HEK293 (cell line): ENCODE results near the gene KCTD19.

Experiments used
- GLIS1 ChIP-seq: fragments of 450-650 bp; formaldehyde crosslinking; IDR thresholded peaks from 2 replicates; pipeline ENCODE4 v1.5.1; 2016; ENCODE audit warnings: missing biosample characterization, missing genetic modification characterization
- KLF7 ChIP-seq: fragments of 450-650 bp; formaldehyde crosslinking; IDR thresholded peaks from 2 replicates; pipeline ENCODE4 v1.5.1; 2016; ENCODE audit warnings: missing biosample characterization, missing genetic modification characterization, borderline replicate concordance
- KLF8 ChIP-seq: fragments of 450-650 bp; formaldehyde crosslinking; IDR thresholded peaks from 2 replicates; pipeline ENCODE4 v1.5.1; 2016; ENCODE audit warnings: missing biosample characterization, missing genetic modification characterization
- SP2 ChIP-seq: fragments of 450-650 bp; formaldehyde crosslinking; IDR thresholded peaks from 2 replicates; pipeline ENCODE4 v1.5.1; 2016; ENCODE audit warnings: missing biosample characterization, missing genetic modification characterization
- SP3 ChIP-seq: fragments of 450-650 bp; formaldehyde crosslinking; IDR thresholded peaks from 2 replicates; pipeline ENCODE4 v1.5.1; 2016; ENCODE audit warnings: missing biosample characterization, missing genetic modification characterization
- ZEB2 ChIP-seq: fragments of 450-650 bp; formaldehyde crosslinking; IDR thresholded peaks from 2 replicates; pipeline ENCODE4 v1.5.1; 2016; ENCODE audit warnings: missing biosample characterization, missing genetic modification characterization
- ZFHX2 ChIP-seq: fragments of 450-650 bp; formaldehyde crosslinking; conservative IDR thresholded peaks from 2 replicates; pipeline ENCODE4 v1.5.1; 2016; ENCODE audit warnings: missing biosample characterization, missing genetic modification characterization
- ZNF16 ChIP-seq: fragments of 450-650 bp; formaldehyde crosslinking; IDR thresholded peaks from 2 replicates; pipeline ENCODE4 v1.5.1; 2016; ENCODE audit warnings: low read depth, missing biosample characterization, missing genetic modification characterization
- ZNF19 ChIP-seq: fragments of 450-650 bp; formaldehyde crosslinking; IDR thresholded peaks from 2 replicates; pipeline ENCODE4; 2016; ENCODE audit warnings: missing biosample characterization, missing genetic modification characterization, low read depth
- ZNF292 ChIP-seq: fragments of 450-650 bp; formaldehyde crosslinking; IDR thresholded peaks from 2 replicates; pipeline ENCODE4 v1.5.1; 2016; ENCODE audit warnings: low read depth, missing biosample characterization, missing genetic modification characterization, borderline replicate concordance
- ZNF433 ChIP-seq: fragments of 450-650 bp; formaldehyde crosslinking; IDR thresholded peaks from 2 replicates; pipeline ENCODE4 v1.5.1; 2016; ENCODE audit warnings: missing biosample characterization, missing genetic modification characterization, low read depth
- ZNF501 ChIP-seq: fragments of 450-650 bp; formaldehyde crosslinking; IDR thresholded peaks from 2 replicates; pipeline ENCODE4 v1.5.1; 2016; ENCODE audit warnings: missing biosample characterization, missing genetic modification characterization
- ZNF654 ChIP-seq: fragments of 450-650 bp; formaldehyde crosslinking; IDR thresholded peaks from 2 replicates; pipeline ENCODE4 v1.5.1; 2016; ENCODE audit warnings: low read depth, missing biosample characterization, missing genetic modification characterization
- ZXDB ChIP-seq: fragments of 450-650 bp; formaldehyde crosslinking; IDR thresholded peaks from 2 replicates; pipeline ENCODE4 v1.5.1; 2016; ENCODE audit warnings: missing biosample characterization, missing genetic modification characterization
- TF ChIP-seq, protein P1 (sequence below): fragments of 450-650 bp; formaldehyde crosslinking; IDR thresholded peaks from 2 replicates; pipeline ENCODE4 v1.5.1; 2016; ENCODE audit warnings: missing biosample characterization, missing genetic modification characterization, low read depth
- TF ChIP-seq, protein P2 (sequence below): fragments of 450-650 bp; formaldehyde crosslinking; conservative IDR thresholded peaks from 2 replicates; pipeline ENCODE4 v1.5.1; 2016; ENCODE audit warnings: low read depth, missing biosample characterization, missing genetic modification characterization
- TF ChIP-seq, protein P3 (sequence below): fragments of 450-650 bp; formaldehyde crosslinking; IDR thresholded peaks from 2 replicates; pipeline ENCODE4 v1.5.1; 2017; ENCODE audit warnings: missing biosample characterization, missing genetic modification characterization
- TF ChIP-seq, protein P4 (sequence below): fragments of 450-650 bp; formaldehyde crosslinking; IDR thresholded peaks from 2 replicates; pipeline ENCODE4 v1.5.1; 2016; ENCODE audit warnings: missing biosample characterization, missing genetic modification characterization
- TF ChIP-seq, protein P5 (sequence below): fragments of 450-650 bp; formaldehyde crosslinking; IDR thresholded peaks from 2 replicates; pipeline ENCODE4 v1.5.1; 2016; ENCODE audit warnings: missing biosample characterization, missing genetic modification characterization, borderline replicate concordance
- TF ChIP-seq, protein P6 (sequence below): fragments of 450-650 bp; formaldehyde crosslinking; IDR thresholded peaks from 2 replicates; pipeline ENCODE4 v1.5.1; 2016; ENCODE audit warnings: missing biosample characterization, missing genetic modification characterization, low read depth

KCTD19 gene

DNA sequence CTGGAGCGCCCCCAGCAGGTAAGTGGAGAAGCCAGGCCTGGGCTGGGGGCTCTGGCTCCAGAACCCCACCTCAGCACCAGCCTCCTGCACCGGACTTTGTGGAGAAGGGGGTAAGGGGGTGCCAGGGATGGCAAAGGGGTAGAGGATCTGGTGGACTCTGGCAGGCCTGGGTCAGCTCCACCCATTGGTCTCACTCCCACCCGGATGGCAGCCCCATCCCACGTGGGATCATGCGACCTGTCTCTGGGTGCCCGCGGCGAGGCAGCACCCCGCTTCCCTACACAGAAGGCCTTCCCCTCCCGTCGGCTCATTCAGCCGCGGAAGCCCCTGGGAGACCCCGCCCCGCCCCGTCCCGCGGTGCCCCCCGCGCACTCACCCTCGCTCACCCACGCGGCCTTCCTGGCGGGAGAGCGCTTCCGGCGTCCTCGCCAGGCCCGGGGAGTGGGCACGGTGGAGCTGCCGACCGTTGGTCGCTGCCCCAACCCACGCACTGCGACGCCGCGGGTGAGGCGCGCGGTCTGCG, 47.7 kb downstream of the KCTD19 start (continued):
- TF ChIP-seq, protein P1, sequence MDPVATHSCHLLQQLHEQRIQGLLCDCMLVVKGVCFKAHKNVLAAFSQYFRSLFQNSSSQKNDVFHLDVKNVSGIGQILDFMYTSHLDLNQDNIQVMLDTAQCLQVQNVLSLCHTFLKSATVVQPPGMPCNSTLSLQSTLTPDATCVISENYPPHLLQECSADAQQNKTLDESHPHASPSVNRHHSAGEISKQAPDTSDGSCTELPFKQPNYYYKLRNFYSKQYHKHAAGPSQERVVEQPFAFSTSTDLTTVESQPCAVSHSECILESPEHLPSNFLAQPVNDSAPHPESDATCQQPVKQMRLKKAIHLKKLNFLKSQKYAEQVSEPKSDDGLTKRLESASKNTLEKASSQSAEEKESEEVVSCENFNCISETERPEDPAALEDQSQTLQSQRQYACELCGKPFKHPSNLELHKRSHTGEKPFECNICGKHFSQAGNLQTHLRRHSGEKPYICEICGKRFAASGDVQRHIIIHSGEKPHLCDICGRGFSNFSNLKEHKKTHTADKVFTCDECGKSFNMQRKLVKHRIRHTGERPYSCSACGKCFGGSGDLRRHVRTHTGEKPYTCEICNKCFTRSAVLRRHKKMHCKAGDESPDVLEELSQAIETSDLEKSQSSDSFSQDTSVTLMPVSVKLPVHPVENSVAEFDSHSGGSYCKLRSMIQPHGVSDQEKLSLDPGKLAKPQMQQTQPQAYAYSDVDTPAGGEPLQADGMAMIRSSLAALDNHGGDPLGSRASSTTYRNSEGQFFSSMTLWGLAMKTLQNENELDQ (tag by site-specific recombination) = no peak
- TF ChIP-seq ZNF19 (no peak), ZXDB (tag by site-specific recombination) (peak; percentile 91), SP2 (0 out of 2 replicates have a peak, but pooled peaks have one; percentile 9), ZEB2 (tag by site-specific recombination) (0 out of 2 replicates have a peak, but pooled peaks have one; percentile 20), KLF8 (tag by site-specific recombination) (peak; percentile 34; the same call in 1 of the 2 replicates), SP3 (tag by site-specific recombination) (0 out of 2 replicates have a peak, but pooled peaks have one; percentile 16), ZFHX2 (tag by site-specific recombination) (peak; percentile 91), KLF7 (no peak), GLIS1 (tag by site-specific recombination) (peak; percentile 77), ZNF433 (tag by site-specific recombination) (no peak), ZNF654 (tag by site-specific recombination) (peak; percentile 31), ZNF501 (tag by site-specific recombination) (0 out of 2 replicates have a peak, but pooled peaks have one; percentile 27), ZNF292 (tag by site-specific recombination) (no peak), ZNF16 (tag by site-specific recombination) (no peak)
- TF ChIP-seq, protein P2, sequence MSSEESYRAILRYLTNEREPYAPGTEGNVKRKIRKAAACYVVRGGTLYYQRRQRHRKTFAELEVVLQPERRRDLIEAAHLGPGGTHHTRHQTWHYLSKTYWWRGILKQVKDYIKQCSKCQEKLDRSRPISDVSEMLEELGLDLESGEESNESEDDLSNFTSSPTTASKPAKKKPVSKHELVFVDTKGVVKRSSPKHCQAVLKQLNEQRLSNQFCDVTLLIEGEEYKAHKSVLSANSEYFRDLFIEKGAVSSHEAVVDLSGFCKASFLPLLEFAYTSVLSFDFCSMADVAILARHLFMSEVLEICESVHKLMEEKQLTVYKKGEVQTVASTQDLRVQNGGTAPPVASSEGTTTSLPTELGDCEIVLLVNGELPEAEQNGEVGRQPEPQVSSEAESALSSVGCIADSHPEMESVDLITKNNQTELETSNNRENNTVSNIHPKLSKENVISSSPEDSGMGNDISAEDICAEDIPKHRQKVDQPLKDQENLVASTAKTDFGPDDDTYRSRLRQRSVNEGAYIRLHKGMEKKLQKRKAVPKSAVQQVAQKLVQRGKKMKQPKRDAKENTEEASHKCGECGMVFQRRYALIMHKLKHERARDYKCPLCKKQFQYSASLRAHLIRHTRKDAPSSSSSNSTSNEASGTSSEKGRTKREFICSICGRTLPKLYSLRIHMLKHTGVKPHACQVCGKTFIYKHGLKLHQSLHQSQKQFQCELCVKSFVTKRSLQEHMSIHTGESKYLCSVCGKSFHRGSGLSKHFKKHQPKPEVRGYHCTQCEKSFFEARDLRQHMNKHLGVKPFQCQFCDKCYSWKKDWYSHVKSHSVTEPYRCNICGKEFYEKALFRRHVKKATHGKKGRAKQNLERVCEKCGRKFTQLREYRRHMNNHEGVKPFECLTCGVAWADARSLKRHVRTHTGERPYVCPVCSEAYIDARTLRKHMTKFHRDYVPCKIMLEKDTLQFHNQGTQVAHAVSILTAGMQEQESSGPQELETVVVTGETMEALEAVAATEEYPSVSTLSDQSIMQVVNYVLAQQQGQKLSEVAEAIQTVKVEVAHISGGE (tag by site-specific recombination) = peak; percentile 52
- TF ChIP-seq, protein P3, sequence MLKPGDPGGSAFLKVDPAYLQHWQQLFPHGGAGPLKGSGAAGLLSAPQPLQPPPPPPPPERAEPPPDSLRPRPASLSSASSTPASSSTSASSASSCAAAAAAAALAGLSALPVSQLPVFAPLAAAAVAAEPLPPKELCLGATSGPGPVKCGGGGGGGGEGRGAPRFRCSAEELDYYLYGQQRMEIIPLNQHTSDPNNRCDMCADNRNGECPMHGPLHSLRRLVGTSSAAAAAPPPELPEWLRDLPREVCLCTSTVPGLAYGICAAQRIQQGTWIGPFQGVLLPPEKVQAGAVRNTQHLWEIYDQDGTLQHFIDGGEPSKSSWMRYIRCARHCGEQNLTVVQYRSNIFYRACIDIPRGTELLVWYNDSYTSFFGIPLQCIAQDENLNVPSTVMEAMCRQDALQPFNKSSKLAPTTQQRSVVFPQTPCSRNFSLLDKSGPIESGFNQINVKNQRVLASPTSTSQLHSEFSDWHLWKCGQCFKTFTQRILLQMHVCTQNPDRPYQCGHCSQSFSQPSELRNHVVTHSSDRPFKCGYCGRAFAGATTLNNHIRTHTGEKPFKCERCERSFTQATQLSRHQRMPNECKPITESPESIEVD (tag by site-specific recombination) = no peak
- TF ChIP-seq, protein P4, sequence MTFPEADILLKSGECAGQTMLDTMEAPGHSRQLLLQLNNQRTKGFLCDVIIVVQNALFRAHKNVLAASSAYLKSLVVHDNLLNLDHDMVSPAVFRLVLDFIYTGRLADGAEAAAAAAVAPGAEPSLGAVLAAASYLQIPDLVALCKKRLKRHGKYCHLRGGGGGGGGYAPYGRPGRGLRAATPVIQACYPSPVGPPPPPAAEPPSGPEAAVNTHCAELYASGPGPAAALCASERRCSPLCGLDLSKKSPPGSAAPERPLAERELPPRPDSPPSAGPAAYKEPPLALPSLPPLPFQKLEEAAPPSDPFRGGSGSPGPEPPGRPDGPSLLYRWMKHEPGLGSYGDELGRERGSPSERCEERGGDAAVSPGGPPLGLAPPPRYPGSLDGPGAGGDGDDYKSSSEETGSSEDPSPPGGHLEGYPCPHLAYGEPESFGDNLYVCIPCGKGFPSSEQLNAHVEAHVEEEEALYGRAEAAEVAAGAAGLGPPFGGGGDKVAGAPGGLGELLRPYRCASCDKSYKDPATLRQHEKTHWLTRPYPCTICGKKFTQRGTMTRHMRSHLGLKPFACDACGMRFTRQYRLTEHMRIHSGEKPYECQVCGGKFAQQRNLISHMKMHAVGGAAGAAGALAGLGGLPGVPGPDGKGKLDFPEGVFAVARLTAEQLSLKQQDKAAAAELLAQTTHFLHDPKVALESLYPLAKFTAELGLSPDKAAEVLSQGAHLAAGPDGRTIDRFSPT (tag by site-specific recombination) = peak; percentile 73
- TF ChIP-seq, protein P5, sequence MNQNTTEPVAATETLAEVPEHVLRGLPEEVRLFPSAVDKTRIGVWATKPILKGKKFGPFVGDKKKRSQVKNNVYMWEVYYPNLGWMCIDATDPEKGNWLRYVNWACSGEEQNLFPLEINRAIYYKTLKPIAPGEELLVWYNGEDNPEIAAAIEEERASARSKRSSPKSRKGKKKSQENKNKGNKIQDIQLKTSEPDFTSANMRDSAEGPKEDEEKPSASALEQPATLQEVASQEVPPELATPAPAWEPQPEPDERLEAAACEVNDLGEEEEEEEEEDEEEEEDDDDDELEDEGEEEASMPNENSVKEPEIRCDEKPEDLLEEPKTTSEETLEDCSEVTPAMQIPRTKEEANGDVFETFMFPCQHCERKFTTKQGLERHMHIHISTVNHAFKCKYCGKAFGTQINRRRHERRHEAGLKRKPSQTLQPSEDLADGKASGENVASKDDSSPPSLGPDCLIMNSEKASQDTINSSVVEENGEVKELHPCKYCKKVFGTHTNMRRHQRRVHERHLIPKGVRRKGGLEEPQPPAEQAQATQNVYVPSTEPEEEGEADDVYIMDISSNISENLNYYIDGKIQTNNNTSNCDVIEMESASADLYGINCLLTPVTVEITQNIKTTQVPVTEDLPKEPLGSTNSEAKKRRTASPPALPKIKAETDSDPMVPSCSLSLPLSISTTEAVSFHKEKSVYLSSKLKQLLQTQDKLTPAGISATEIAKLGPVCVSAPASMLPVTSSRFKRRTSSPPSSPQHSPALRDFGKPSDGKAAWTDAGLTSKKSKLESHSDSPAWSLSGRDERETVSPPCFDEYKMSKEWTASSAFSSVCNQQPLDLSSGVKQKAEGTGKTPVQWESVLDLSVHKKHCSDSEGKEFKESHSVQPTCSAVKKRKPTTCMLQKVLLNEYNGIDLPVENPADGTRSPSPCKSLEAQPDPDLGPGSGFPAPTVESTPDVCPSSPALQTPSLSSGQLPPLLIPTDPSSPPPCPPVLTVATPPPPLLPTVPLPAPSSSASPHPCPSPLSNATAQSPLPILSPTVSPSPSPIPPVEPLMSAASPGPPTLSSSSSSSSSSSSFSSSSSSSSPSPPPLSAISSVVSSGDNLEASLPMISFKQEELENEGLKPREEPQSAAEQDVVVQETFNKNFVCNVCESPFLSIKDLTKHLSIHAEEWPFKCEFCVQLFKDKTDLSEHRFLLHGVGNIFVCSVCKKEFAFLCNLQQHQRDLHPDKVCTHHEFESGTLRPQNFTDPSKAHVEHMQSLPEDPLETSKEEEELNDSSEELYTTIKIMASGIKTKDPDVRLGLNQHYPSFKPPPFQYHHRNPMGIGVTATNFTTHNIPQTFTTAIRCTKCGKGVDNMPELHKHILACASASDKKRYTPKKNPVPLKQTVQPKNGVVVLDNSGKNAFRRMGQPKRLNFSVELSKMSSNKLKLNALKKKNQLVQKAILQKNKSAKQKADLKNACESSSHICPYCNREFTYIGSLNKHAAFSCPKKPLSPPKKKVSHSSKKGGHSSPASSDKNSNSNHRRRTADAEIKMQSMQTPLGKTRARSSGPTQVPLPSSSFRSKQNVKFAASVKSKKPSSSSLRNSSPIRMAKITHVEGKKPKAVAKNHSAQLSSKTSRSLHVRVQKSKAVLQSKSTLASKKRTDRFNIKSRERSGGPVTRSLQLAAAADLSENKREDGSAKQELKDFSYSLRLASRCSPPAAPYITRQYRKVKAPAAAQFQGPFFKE (tag by site-specific recombination) = 0 out of 2 replicates have a peak, but pooled peaks have one; percentile 54
- TF ChIP-seq, protein P6, sequence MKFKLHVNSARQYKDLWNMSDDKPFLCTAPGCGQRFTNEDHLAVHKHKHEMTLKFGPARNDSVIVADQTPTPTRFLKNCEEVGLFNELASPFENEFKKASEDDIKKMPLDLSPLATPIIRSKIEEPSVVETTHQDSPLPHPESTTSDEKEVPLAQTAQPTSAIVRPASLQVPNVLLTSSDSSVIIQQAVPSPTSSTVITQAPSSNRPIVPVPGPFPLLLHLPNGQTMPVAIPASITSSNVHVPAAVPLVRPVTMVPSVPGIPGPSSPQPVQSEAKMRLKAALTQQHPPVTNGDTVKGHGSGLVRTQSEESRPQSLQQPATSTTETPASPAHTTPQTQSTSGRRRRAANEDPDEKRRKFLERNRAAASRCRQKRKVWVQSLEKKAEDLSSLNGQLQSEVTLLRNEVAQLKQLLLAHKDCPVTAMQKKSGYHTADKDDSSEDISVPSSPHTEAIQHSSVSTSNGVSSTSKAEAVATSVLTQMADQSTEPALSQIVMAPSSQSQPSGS (tag by site-specific recombination) = no peak
